SK-N-SH (cell line): Measurements from ENCODE around the gene TMCC2. TPM values are rescaled to one million over a fixed set of nuclear protein-coding genes. Genes with fewer than 3 reads are reported as not detected.

Source experiments
- CTCF ChIA-PET: fragments of 300-600, 350-600 bp; formaldehyde crosslinking; extraction: SDS; loops from one replicate; lab custom pipeline; 2021; lab: Yijun Ruan, JAX
- POLR2A ChIA-PET: fragments of 350-600 bp; sonication (Branson Sonifier 250); formaldehyde crosslinking; extraction: SDS; loops from one replicate; lab custom pipeline; 2020; ENCODE audit warnings: antibody characterized with exemption, inconsistent platforms; lab: Yijun Ruan, JAX
- DNase-seq: peaks from one replicate; pipeline ENCODE4 v3.0.0; 2012
- H2AFZ ChIP-seq: fragments of 200-600 bp; sonication (generic); 2 replicates; pipeline ENCODE4 v1.8.1; 2016; ENCODE audit warnings: antibody characterized with exemption, mild to moderate bottlenecking, low read depth
- H3F3A ChIP-seq: fragments of 200-600 bp; sonication (generic); replicated peaks from 2 replicates; pipeline ENCODE3; 2016; ENCODE audit warnings: antibody characterized with exemption, mild to moderate bottlenecking; ENCODE audit not compliant: insufficient read depth
- H3K27ac ChIP-seq, 2 experiments: fragments of 200-500 bp in 1 of 2; fragments of 200-600 bp in 1 of 2; sonication (Bioruptor generic) in 1 of 2; sonication (generic), shearing (Covaris generic) in 1 of 2; 2 replicates each; pipeline versions ENCODE4 v1.5.1 to v1.6.1; 2014 to 2016; ENCODE audit warnings: low read depth in 2 of 2, inconsistent platforms in 1 of 2, low read length in 1 of 2, mild to moderate bottlenecking in 1 of 2, mixed read lengths in 1 of 2
- H3K27me3 ChIP-seq: fragments of 200-600 bp; sonication (generic), shearing (Covaris generic); 2 replicates; pipeline ENCODE4 v1.6.1; 2016; ENCODE audit warnings: mixed run types; ENCODE audit not compliant: insufficient read depth
- H3K36me3 ChIP-seq, 2 experiments: fragments of 200-500 bp in 1 of 2; fragments of 200-600 bp in 1 of 2; sonication (Bioruptor generic) in 1 of 2; sonication (generic) in 1 of 2; replicated peaks in 1 of 2; 2 replicates each; pipeline versions ENCODE3 to v1.5.1; 2014 to 2016; ENCODE audit warnings: low read length in 1 of 2, mild to moderate bottlenecking in 1 of 2; ENCODE audit not compliant: insufficient read depth in 2 of 2, control insufficient read depth in 1 of 2
- H3K4me1 ChIP-seq, 2 experiments: fragments of 200-500 bp in 1 of 2; fragments of 200-600 bp in 1 of 2; sonication (Bioruptor generic) in 1 of 2; sonication (generic), shearing (Covaris generic) in 1 of 2; 2 replicates each; pipeline versions ENCODE4 v1.5.1 to v1.6.1; 2014 to 2016; ENCODE audit warnings: low read depth in 1 of 2, low read length in 1 of 2, mixed run types in 1 of 2; ENCODE audit not compliant: insufficient read depth in 2 of 2, control insufficient read depth in 1 of 2
- H3K4me2 ChIP-seq: fragments of 200-600 bp; sonication (generic), shearing (Covaris generic); 2 replicates; pipeline ENCODE4 v1.6.1; 2017; ENCODE audit warnings: mixed run types
- H3K4me3 ChIP-seq, 2 experiments: fragments of 200-500 bp in 1 of 2; fragments of 200-600 bp in 1 of 2; sonication (Bioruptor generic) in 1 of 2; sonication (generic), shearing (Covaris generic) in 1 of 2; 2 replicates each; pipeline versions ENCODE4 v1.5.1 to v1.8.1; 2014 to 2016; ENCODE audit warnings: low read depth in 2 of 2, inconsistent platforms in 1 of 2, low read length in 1 of 2, mild to moderate bottlenecking in 1 of 2, mixed read lengths in 1 of 2, moderate library complexity in 1 of 2
- H3K79me2 ChIP-seq: fragments of 200-600 bp; sonication (generic); 2 replicates; pipeline ENCODE4 v1.8.1; 2017; ENCODE audit warnings: mild to moderate bottlenecking; ENCODE audit not compliant: insufficient read depth
- H3K9ac ChIP-seq: fragments of 200-600 bp; sonication (generic); 2 replicates; pipeline ENCODE4 v1.6.1; 2017; ENCODE audit warnings: mixed run types
- H3K9me2 ChIP-seq: fragments of 200-600 bp; sonication (generic); 2 replicates; pipeline ENCODE4 v1.6.1; 2017; ENCODE audit warnings: mixed run types
- H3K9me3 ChIP-seq: fragments of 200-600 bp; sonication (generic); 2 replicates; pipeline ENCODE4 v1.6.1; 2017; ENCODE audit warnings: mixed run types, mild to moderate bottlenecking, moderate library complexity
- H4K20me1 ChIP-seq: fragments of 200-600 bp; sonication (generic); 2 replicates; pipeline ENCODE4 v1.6.1; 2017; ENCODE audit warnings: mild to moderate bottlenecking, mixed run types; ENCODE audit not compliant: insufficient read depth
- CHD2 ChIP-seq: fragments of 150-350 bp; IDR thresholded peaks from 2 replicates; pipeline ENCODE4 v1.6.1; 2018; ENCODE audit warnings: low read length; ENCODE audit not compliant: partially characterized antibody
- CTCF ChIP-seq: fragments of 200-600 bp; sonication (generic); IDR thresholded peaks from 2 replicates; pipeline ENCODE4 v1.6.1; 2017; ENCODE audit warnings: antibody characterized with exemption, mild to moderate bottlenecking, moderate library complexity
- ELF1 ChIP-seq: IDR thresholded peaks from 2 replicates; pipeline ENCODE4 v1.4.0; 2012
- EP300 ChIP-seq, 2 experiments: IDR thresholded peaks; 2 replicates each; pipeline versions ENCODE4 v1.4.0 to v1.6.1; 2012; ENCODE audit warnings: borderline replicate concordance in 1 of 2, low read depth in 1 of 2, low read length in 1 of 2
- FOSL2 ChIP-seq: IDR thresholded peaks from 2 replicates; pipeline ENCODE4 v1.4.0; 2012; ENCODE audit warnings: low read depth, mild to moderate bottlenecking, moderate library complexity, borderline replicate concordance
- FOXJ3 ChIP-seq: sonication (generic); formaldehyde crosslinking; IDR thresholded peaks from 2 replicates; pipeline ENCODE4 v1.5.1; 2020; ENCODE audit warnings: mild to moderate bottlenecking, missing genetic modification reagents
- FOXM1 ChIP-seq: IDR thresholded peaks from 2 replicates; pipeline ENCODE4 v1.4.0; 2012; ENCODE audit warnings: low read depth, mild to moderate bottlenecking
- GATA2 ChIP-seq: sonication (generic); formaldehyde crosslinking; IDR thresholded peaks from 2 replicates; pipeline ENCODE4 v1.5.0; 2020; ENCODE audit warnings: mild to moderate bottlenecking, missing genetic modification reagents
- MEF2A ChIP-seq: IDR thresholded peaks from 2 replicates; pipeline ENCODE4 v1.4.0; 2012; ENCODE audit warnings: low read depth, borderline replicate concordance
- NRF1 ChIP-seq: IDR thresholded peaks from 2 replicates; pipeline ENCODE4 v1.6.1; 2012; ENCODE audit warnings: low read depth, mild to moderate bottlenecking, low read length
- PBX3 ChIP-seq: IDR thresholded peaks from 2 replicates; pipeline ENCODE4; 2012
- RAD21 ChIP-seq: IDR thresholded peaks from 2 replicates; pipeline ENCODE4 v1.6.1; 2012; ENCODE audit warnings: mild to moderate bottlenecking, low read length
- RCOR1 ChIP-seq: fragments of 150-350 bp; IDR thresholded peaks from 2 replicates; pipeline ENCODE4 v1.6.1; 2017; ENCODE audit warnings: antibody characterized with exemption, low read length
- REST ChIP-seq: IDR thresholded peaks from 2 replicates; pipeline ENCODE4 v1.6.1; 2012; ENCODE audit warnings: mild to moderate bottlenecking, low read depth, low read length, moderate library complexity
- RXRA ChIP-seq: IDR thresholded peaks from 2 replicates; pipeline ENCODE4 v1.4.0; 2012; ENCODE audit warnings: low read depth, mild to moderate bottlenecking, borderline replicate concordance
- SIN3A ChIP-seq: IDR thresholded peaks from 2 replicates; pipeline ENCODE4 v1.6.1; 2012; ENCODE audit warnings: low read depth, mild to moderate bottlenecking, low read length, moderate library complexity, borderline replicate concordance
- SMC3 ChIP-seq: IDR thresholded peaks from 2 replicates; pipeline ENCODE4 v1.6.1; 2012; ENCODE audit warnings: low read depth, low read length, improper control_type of control experiment
- TAF1 ChIP-seq: IDR thresholded peaks from 2 replicates; pipeline ENCODE4 v1.6.1; 2012; ENCODE audit warnings: low read depth, mild to moderate bottlenecking, low read length, moderate library complexity, borderline replicate concordance
- TCF12 ChIP-seq: IDR thresholded peaks from 2 replicates; pipeline ENCODE4 v1.4.0; 2012
- TEAD4 ChIP-seq: IDR thresholded peaks from 2 replicates; pipeline ENCODE4 v1.4.0; 2012; ENCODE audit warnings: mild to moderate bottlenecking, borderline replicate concordance; ENCODE audit not compliant: insufficient read depth
- WGBS: methylation state at CpG from one replicate; pipeline ENCODE4 v1.1.6; 2017; ENCODE audit warnings: low lambda C conversion rate; 5-methylcytosine and 5-hydroxymethylcytosine counted together
- polyA plus RNA-seq, 3 experiments: library from polyadenylated mRNA; depleted of rRNA; stranded (reverse); fragments of >200 nt; gene quantifications; 2 replicates each; pipeline ENCODE4 v1.2.3, GENCODE V29; 2012

TMCC2 gene
- polyA plus RNA-seq, 1 of the 3 experiments (the other 2 are of a cell fraction): 6.0 TPM

- Histone ChIP-seq H3K4me2 (peak overlapping the region; percentile 36; the same call in 1 of the 2 replicates), H3K9me3 (no peaks in the 10 kb centered on the region), H3K9ac (peak overlapping the region; percentile 20; the same call in 1 of the 2 replicates), H3F3A (peaks cover 11% of the 10 kb centered on the region), H3K27ac (peak overlapping the region; percentile 35 to 64; a peak in 3 of 4 replicates), H2AFZ (peak overlapping the region; percentile 54; the same call in 1 of the 2 replicates), H3K79me2 (no peaks in the 10 kb centered on the region), H3K36me3 (no peaks in the 10 kb centered on the region), H3K4me3 (no peak overlapping the region), H3K9me2 (no peaks in the 10 kb centered on the region), H3K27me3 (no peaks in the 10 kb centered on the region), H3K4me1 (peaks cover 20 to 34% of the 10 kb centered on the region in 2 experiments; a peak in 3 of 4 replicates), H4K20me1 (no peaks in the 10 kb centered on the region)
- 93% methylated on average over 5 of the region's 7 CpGs for WGBS
- ChIA-PET POLR2A (no interaction called here), CTCF (interaction anchor here (1.1 to 38.3 kb wide), 8 partner anchors 15 to 399 kb away, joined by 3 to 1368 read pairs (median 103); partner anchors contain the start of genes NUAK2 and TMCC2)
- no peak for TF ChIP-seq RAD21
- TF ChIP-seq EP300 (IDR thresholded peaks at IDR 0.05; ENCODE audit: borderline replicate concordance in 1 of 2, low read depth in 1 of 2, low read length in 1 of 2): no peak
- no peak for TF ChIP-seq MEF2A
- TF ChIP-seq PBX3: no peak
- TF ChIP-seq FOXJ3 (CRISPR knock-in tag): no peak
- TF ChIP-seq CTCF: no peak
- no peak for TF ChIP-seq TAF1
- no peak for TF ChIP-seq TEAD4
- no peak for TF ChIP-seq FOSL2
- TF ChIP-seq TCF12: no peak
- no peak for TF ChIP-seq CHD2
- no peak for TF ChIP-seq FOXM1
- no peak for TF ChIP-seq GATA2 (CRISPR knock-in tag)
- no peak for TF ChIP-seq SMC3
- no peak for TF ChIP-seq SIN3A
- DNase-seq: no peak
Observed at GRCh38 chr1:205258261-205258691, 30.5 kb downstream of the TMCC2 start.

GRCh38 chr1:205258719-205259118 lies 31.0 kb downstream of the TMCC2 start:
- H3K9ac ChIP-seq: peak overlapping the region; percentile 20; the same call in 1 of the 2 replicates
- peak overlapping the region; percentile 54; the same call in 1 of the 2 replicates for H2AFZ ChIP-seq
- ChIA-PET POLR2A (no interaction called here), CTCF (interaction anchor here (1.5 to 38.3 kb wide), 8 partner anchors 14 to 283 kb away, joined by 5 to 1368 read pairs (median 103); partner anchors contain the start of genes NUAK2 and TMCC2)
- H3K27me3 ChIP-seq: no peaks in the 10 kb centered on the region
- H3K9me3 ChIP-seq: no peaks in the 10 kb centered on the region
- H3K4me3 ChIP-seq: no peak overlapping the region
- no peak for DNase-seq
- no peaks in the 10 kb centered on the region for H3K36me3 ChIP-seq
- no peaks in the 10 kb centered on the region for H4K20me1 ChIP-seq
- H3K27ac ChIP-seq: peak overlapping the region; percentile 35 to 64; a peak in 3 of 4 replicates
- H3K79me2 ChIP-seq: no peaks in the 10 kb centered on the region
- WGBS: 76% methylated on average over 8 of the region's 8 CpGs
- peak overlapping the region; percentile 36; the same call in 1 of the 2 replicates for H3K4me2 ChIP-seq
- peaks cover 11% of the 10 kb centered on the region for H3F3A ChIP-seq
- H3K9me2 ChIP-seq: no peaks in the 10 kb centered on the region
- H3K4me1 ChIP-seq: peaks cover 20 to 34% of the 10 kb centered on the region in 2 experiments; a peak in 3 of 4 replicates
- no peak for TF ChIP-seq ELF1
- TF ChIP-seq PBX3: 0 out of 2 replicates have a peak, but pooled peaks have one; percentile 3
- peak; percentile 49; the same call in 1 of the 2 replicates for TF ChIP-seq FOSL2
- no peak for TF ChIP-seq NRF1
- no peak for TF ChIP-seq RXRA
- no peak for TF ChIP-seq RCOR1
- TF ChIP-seq SMC3: no peak
- TF ChIP-seq SIN3A: 0 out of 2 replicates have a peak, but pooled peaks have one; percentile 11
- no peak for TF ChIP-seq REST
